Spinal cord (tissue), 10 donors: ENCODE results near the gene NPC1L1. TPM values are rescaled to one million over a fixed set of nuclear protein-coding genes. Genes with fewer than 3 reads are reported as not detected.

Experiments used
- DNase-seq, 6 donors: peaks; one replicate each; pipeline versions ENCODE4 v3.0.0 to v3.0.0-alpha.2; 2013 to 2015; ENCODE audit warnings: low spot score in 6 of 6, low read depth in 4 of 6
- H3K27ac ChIP-seq: one replicate; pipeline ENCODE4 v1.5.1; 2013; ENCODE audit warnings: low read depth, low read length, control low read depth
- H3K27me3 ChIP-seq: one replicate; pipeline ENCODE4 v1.6.1; 2013; ENCODE audit warnings: low read length; ENCODE audit not compliant: control insufficient read depth, insufficient read depth
- H3K36me3 ChIP-seq: one replicate; pipeline ENCODE4 v1.6.1; 2013; ENCODE audit warnings: low read length; ENCODE audit not compliant: control insufficient read depth, insufficient read depth
- H3K4me1 ChIP-seq: one replicate; pipeline ENCODE4 v1.6.1; 2013; ENCODE audit warnings: low read length; ENCODE audit not compliant: control insufficient read depth, insufficient read depth
- H3K4me3 ChIP-seq: one replicate; pipeline ENCODE4 v1.5.1; 2013; ENCODE audit warnings: low read depth, low read length, control low read depth
- H3K9me3 ChIP-seq: one replicate; pipeline ENCODE4 v1.6.1; 2013; ENCODE audit warnings: low read length; ENCODE audit not compliant: control insufficient read depth, insufficient read depth
- WGBS: methylation state at CpG from one replicate; pipeline ENCODE4 v1.1.5; 2013; ENCODE audit warnings: missing lambda C conversion rate; ENCODE audit not compliant: insufficient coverage; 5-methylcytosine and 5-hydroxymethylcytosine counted together
- polyA plus RNA-seq, 2 donors: library from polyadenylated mRNA; unstranded; fragments of 120-200 nt; gene quantifications; one replicate each; pipeline ENCODE4 v1.2.1, GENCODE V29; 2013; ENCODE audit not compliant: insufficient read length in 2 of 2
- total RNA-seq, 2 donors: library from RNA; depleted of rRNA in 1 of 2; stranded (reverse); fragments of 120-200 nt in 1 of 2; fragments of >200 nt in 1 of 2; gene quantifications; one replicate each; pipeline versions ENCODE4 v1.2.3 to v1.2.4, GENCODE V29; 2013 to 2014
- donor health status: healthy.

The NPC1L1 gene
- total and polyA plus RNA-seq, 4 donors: 0.06 to 0.11 (median 0.10) TPM

DNA sequence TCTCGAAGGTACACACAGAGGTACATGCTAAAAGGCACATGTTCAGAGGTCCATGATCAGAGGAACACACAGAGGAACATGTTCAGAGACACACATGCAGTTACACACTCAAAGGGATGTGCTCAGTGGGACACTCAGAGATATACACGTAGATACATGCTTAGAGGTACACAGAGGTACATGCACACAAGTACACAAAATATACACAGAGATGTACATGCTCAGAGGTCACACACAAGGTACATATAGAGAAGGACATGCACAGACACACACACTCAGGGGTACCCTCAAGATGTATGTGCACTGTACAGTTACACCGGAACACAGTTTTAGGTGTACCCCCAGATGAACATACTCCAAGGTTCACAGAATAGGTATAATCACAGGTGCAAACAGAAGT lies 18.8 kb downstream of the NPC1L1 start:
- Histone ChIP-seq H3K4me1 (no peaks in the 10 kb centered on the region), H3K27me3 (no peaks in the 10 kb centered on the region), H3K4me3 (no peak overlapping the region), H3K9me3 (peaks cover 2% of the 10 kb centered on the region), H3K36me3 (no peaks in the 10 kb centered on the region), H3K27ac (no peak overlapping the region)
- 87% methylated on average over 3 of the region's 3 CpGs for WGBS
- DNase-seq: no peak

- no peaks in the 10 kb centered on the region for H3K4me1 ChIP-seq
- DNase-seq: no peak
- H3K27ac ChIP-seq: no peak overlapping the region
- H3K36me3 ChIP-seq: no peaks in the 10 kb centered on the region
- peaks cover 2% of the 10 kb centered on the region for H3K9me3 ChIP-seq
- H3K4me3 ChIP-seq: no peak overlapping the region
- no peaks in the 10 kb centered on the region for H3K27me3 ChIP-seq
- 87% methylated on average over 14 of the region's 15 CpGs for WGBS
These were observed 19.6 kb downstream of the NPC1L1 start for GRCh38 chr7:44521347-44522095.

DNA sequence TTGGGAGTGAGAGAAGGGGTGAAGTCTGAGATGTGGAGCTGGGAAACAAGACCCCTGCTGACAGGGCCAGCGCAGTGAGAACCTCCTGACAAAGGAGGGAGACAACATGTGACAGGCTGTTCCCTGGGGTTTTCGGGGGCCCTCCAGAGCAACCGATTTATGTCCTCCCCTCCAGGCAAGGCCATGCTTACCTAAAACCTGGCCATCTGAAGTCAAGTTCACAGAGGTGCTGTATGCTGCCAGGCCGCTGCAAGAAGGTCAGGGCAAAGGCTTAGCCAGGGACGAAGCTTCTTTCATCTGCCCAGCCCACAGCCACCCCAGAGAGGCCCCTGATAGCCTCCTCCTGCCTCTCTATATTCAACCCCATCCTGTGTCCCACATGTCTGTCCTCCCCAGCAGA lies 20.6 kb downstream of the NPC1L1 start:
- Histone ChIP-seq H3K4me3 (no peak overlapping the region), H3K36me3 (no peaks in the 10 kb centered on the region), H3K27ac (no peak overlapping the region), H3K9me3 (no peaks in the 10 kb centered on the region), H3K27me3 (no peaks in the 10 kb centered on the region), H3K4me1 (no peaks in the 10 kb centered on the region)
- 72% methylated on average over 5 of the region's 5 CpGs for WGBS
- DNase-seq: no peak

- peak in 1 of 6 donors; percentile 36 for DNase-seq
- Histone ChIP-seq H3K4me3 (no peak overlapping the region), H3K4me1 (no peaks in the 10 kb centered on the region), H3K27me3 (no peaks in the 10 kb centered on the region), H3K27ac (no peak overlapping the region), H3K36me3 (no peaks in the 10 kb centered on the region), H3K9me3 (no peaks in the 10 kb centered on the region)
- 86% methylated on average over 3 of the region's 7 CpGs for WGBS
These were observed 21.6 kb downstream of the NPC1L1 start for GRCh38 chr7:44519546-44519945.

- no peak overlapping the region for H3K4me3 ChIP-seq
- H3K27me3 ChIP-seq: no peaks in the 10 kb centered on the region
- no peaks in the 10 kb centered on the region for H3K36me3 ChIP-seq
- no peaks in the 10 kb centered on the region for H3K4me1 ChIP-seq
- WGBS: 100% methylated on average over 1 of the region's 3 CpGs
- no peak overlapping the region for H3K27ac ChIP-seq
- no peaks in the 10 kb centered on the region for H3K9me3 ChIP-seq
- no peak for DNase-seq
These were observed 22.4 kb downstream of the NPC1L1 start for GRCh38 chr7:44518761-44519160.

- no peak overlapping the region for H3K27ac ChIP-seq
- no peak overlapping the region for H3K4me3 ChIP-seq
- WGBS: 91% methylated on average over 6 of the region's 8 CpGs
- no peaks in the 10 kb centered on the region for H3K9me3 ChIP-seq
- no peak for DNase-seq
- no peaks in the 10 kb centered on the region for H3K27me3 ChIP-seq
- no peaks in the 10 kb centered on the region for H3K36me3 ChIP-seq
- no peaks in the 10 kb centered on the region for H3K4me1 ChIP-seq
These were observed 24.0 kb downstream of the NPC1L1 start for GRCh38 chr7:44517175-44517574.

DNA sequence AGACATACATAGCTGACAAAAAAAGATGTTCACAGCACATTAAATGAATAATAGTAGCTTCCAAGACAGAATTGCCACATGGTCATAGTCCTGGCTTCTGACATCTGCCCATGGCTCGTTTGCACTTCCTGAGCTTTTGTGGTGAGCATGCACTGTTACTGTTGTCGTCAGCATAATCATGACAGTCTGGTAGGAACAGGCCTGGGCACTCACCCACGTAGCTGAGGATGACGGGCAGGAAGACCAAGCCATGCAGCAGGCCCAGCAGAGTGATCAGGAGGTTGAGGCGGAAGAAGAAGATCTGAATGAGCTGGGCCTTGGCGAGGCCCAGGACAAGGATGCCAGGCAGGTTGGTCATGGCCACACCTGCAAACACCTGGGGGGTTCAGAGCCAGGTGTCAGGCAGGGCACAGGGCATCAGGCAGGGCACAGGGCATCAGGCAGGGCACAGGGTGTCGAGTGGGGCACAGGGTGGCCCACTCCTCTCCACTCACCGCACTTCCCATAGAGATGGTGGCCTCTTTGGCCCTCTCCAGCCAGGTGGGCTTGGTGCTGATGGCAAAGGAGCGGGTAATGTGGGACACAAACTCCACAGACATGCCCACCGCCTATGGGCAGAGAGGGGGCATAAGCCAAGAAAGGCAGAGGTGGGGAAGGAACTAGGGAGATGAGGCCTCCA lies 25.4 kb downstream of the NPC1L1 start:
- Histone ChIP-seq H3K9me3 (no peaks in the 10 kb centered on the region), H3K36me3 (no peaks in the 10 kb centered on the region), H3K4me3 (no peak overlapping the region), H3K4me1 (no peaks in the 10 kb centered on the region), H3K27me3 (no peaks in the 10 kb centered on the region), H3K27ac (no peak overlapping the region)
- DNase-seq: no peak
- 81% methylated on average over 7 of the region's 10 CpGs for WGBS

DNA sequence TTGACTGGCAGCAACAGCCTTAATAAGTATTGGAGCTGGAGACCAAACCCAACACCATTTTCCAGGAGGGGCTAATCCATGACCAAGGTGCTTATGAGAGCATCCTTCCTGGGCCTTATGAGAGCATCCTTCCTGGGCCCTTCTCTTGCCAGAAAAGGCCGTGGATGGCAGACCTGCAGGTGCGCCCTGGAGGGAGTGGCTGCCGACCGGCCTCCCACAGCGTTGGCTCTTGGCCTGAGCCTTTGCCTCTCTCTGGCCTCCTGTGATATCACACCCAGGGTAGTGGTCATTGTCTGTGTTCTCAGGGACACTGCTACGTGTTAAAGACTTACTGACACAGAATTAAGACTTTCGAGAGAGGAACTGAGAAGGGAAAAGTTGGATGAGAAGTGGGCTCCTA lies 28.4 kb downstream of the NPC1L1 start:
- no peak overlapping the region for H3K4me3 ChIP-seq
- H3K9me3 ChIP-seq: no peaks in the 10 kb centered on the region
- H3K4me1 ChIP-seq: no peaks in the 10 kb centered on the region
- DNase-seq: no peak
- H3K27me3 ChIP-seq: no peaks in the 10 kb centered on the region
- WGBS: 88% methylated on average over 7 of the region's 7 CpGs
- H3K27ac ChIP-seq: no peak overlapping the region
- H3K36me3 ChIP-seq: no peaks in the 10 kb centered on the region

DNA sequence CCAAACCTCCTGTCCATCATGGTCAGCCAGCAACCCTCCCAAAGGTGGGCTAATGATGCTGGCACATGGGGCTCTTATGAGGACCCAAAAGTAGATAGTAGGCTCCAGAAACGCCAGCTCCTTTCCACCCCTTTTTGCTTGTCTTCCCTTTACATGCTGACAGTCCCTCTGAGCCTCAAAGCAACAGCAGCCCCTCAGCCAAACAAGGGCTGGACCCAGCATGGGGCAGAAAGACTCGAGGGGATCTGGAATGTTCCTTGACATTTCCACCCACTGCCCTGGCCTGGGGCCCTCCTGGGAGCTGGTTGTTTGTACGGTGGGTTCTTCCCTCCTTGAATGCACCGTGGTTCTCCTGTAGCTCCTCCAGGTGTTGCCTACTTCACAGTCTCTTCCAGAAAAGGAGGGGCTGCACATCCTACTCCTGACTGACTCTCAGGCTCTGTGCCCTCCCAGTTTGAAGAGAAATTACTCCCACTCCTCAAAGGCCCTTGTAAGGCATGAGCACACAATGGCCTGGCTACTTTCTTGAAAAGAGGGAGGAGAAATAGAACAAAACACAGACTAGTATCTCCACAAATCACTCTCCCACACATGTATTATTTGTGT lies 29.2 kb downstream of the NPC1L1 start:
- Histone ChIP-seq H3K27me3 (no peaks in the 10 kb centered on the region), H3K9me3 (no peaks in the 10 kb centered on the region), H3K4me3 (no peak overlapping the region), H3K4me1 (no peaks in the 10 kb centered on the region), H3K27ac (no peak overlapping the region), H3K36me3 (no peaks in the 10 kb centered on the region)
- no peak for DNase-seq
- 40% methylated on average over 3 of the region's 4 CpGs for WGBS

DNA sequence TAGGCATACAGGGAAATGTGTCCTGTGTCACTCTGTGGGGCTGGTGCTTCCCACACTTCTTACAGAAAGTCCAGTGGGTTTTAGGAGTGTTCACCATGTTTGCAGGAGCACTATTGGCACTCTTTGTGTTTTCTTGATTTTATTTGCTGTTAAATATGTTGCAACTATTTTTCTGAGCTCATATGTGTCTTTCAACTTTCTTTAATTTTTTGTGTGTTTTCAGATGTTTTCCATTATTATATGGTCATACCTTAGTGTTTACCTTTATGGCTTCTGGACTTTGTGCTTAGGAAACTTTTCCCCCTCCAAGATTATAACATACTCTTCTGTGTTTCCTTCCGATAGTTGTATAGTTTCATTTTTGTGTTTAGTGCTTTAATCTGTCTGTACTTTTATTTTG lies 29.9 kb downstream of the NPC1L1 start:
- H3K4me3 ChIP-seq: no peak overlapping the region
- H3K36me3 ChIP-seq: no peaks in the 10 kb centered on the region
- H3K4me1 ChIP-seq: no peaks in the 10 kb centered on the region
- no peak for DNase-seq
- no CpG with 5 or more reads among the region's 1 CpG for WGBS
- H3K27me3 ChIP-seq: no peaks in the 10 kb centered on the region
- H3K9me3 ChIP-seq: no peaks in the 10 kb centered on the region
- no peak overlapping the region for H3K27ac ChIP-seq
